ENCODE data around the gene EFNA2. TPM values are rescaled to one million over a fixed set of nuclear protein-coding genes. Genes with fewer than 3 reads are reported as not detected.
"Not testable (repeated sequence)": the region's sequence is repeated elsewhere in the genome, so short reads cannot be mapped to it uniquely, and the experiment has no call there.

EFNA2 gene
- total RNA-seq, 4 donors from 2014 or later, result not detected

DNA sequence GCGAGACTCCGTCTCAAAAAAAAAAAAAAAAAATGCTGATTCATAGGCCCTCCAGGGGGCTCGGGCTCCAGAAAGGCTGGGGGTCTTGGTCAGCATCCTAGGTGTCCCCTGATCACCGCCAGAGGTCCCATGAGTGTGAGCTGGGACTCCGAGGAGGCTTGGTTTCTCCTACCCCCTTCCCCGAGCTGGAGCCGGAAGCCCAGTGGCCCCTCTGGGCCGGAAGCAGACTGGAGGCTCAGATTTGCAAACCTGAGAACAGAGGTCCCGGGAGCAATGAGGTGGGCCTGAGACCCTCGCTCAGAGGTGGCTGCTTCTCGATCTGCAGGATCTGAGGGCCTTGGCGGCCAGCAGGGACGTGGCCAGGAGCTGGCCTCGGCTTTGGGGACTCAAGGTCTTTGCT, 41.5 kb downstream of the EFNA2 start:
- Histone ChIP-seq H3K36me3 (no peaks in the 10 kb centered on the region), H3K27ac (no peak overlapping the region), H3K9me3 (no peaks in the 10 kb centered on the region), H3K4me3 (no peak overlapping the region), H3K27me3 (peaks cover 0 to 59% (median 2%) of the 10 kb centered on the region in 4 donors), H3K4me1 (peaks cover 4 to 16% (median 11%) of the 10 kb centered on the region in 3 donors)
- DNase-seq, result no peak
- TF ChIP-seq POLR2A (IDR thresholded peaks at IDR 0.05), result no peak
- WGBS, 2 donors, result 74 to 79% methylated on average over 7 to 8 of the region's 14 CpGs
- intact Hi-C loops (cut with DNase I), result no loop called here

GRCh38 chr19:1332208-1332607, 46.5 kb downstream of the EFNA2 start:
- H3K27ac ChIP-seq; intact Hi-C loops (cut with DNase I); H3K4me3 ChIP-seq; H3K4me1 ChIP-seq; H3K9me3 ChIP-seq; H3K36me3 ChIP-seq; DNase-seq: not testable (repeated sequence)
- H3K27me3 ChIP-seq, result peaks cover 0 to 20% (median 0%) of the 10 kb centered on the region in 4 donors
- 73 to 82% methylated on average over 8 of the region's 8 CpGs for WGBS, 2 donors

GRCh38 chr19:1336079-1336684, 50.5 kb downstream of the EFNA2 start:
- DNase-seq, result no peak
- no peaks in the 10 kb centered on the region for H3K36me3 ChIP-seq
- TF ChIP-seq, protein P1, sequence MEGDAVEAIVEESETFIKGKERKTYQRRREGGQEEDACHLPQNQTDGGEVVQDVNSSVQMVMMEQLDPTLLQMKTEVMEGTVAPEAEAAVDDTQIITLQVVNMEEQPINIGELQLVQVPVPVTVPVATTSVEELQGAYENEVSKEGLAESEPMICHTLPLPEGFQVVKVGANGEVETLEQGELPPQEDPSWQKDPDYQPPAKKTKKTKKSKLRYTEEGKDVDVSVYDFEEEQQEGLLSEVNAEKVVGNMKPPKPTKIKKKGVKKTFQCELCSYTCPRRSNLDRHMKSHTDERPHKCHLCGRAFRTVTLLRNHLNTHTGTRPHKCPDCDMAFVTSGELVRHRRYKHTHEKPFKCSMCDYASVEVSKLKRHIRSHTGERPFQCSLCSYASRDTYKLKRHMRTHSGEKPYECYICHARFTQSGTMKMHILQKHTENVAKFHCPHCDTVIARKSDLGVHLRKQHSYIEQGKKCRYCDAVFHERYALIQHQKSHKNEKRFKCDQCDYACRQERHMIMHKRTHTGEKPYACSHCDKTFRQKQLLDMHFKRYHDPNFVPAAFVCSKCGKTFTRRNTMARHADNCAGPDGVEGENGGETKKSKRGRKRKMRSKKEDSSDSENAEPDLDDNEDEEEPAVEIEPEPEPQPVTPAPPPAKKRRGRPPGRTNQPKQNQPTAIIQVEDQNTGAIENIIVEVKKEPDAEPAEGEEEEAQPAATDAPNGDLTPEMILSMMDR (IDR thresholded peaks at IDR 0.05), result no peak
- TF ChIP-seq POLR2A (IDR thresholded peaks at IDR 0.05), result no peak
- 82 to 95% methylated on average over 12 to 14 of the region's 22 CpGs for WGBS, 2 donors
- H3K27me3 ChIP-seq, result peaks cover 0 to 14% (median 0%) of the 10 kb centered on the region in 4 donors
- no peak overlapping the region for H3K27ac ChIP-seq
- no peaks in the 10 kb centered on the region for H3K4me1 ChIP-seq
- intact Hi-C loops (cut with DNase I), result no loop called here
- no peaks in the 10 kb centered on the region for H3K9me3 ChIP-seq
- no peak overlapping the region for H3K4me3 ChIP-seq

GRCh38 chr19:1340681-1341469, 55.2 kb downstream of the EFNA2 start:
- intact Hi-C loops (cut with DNase I), result no loop called here
- WGBS, 2 donors, result 75 to 78% methylated on average over 9 to 17 of the region's 28 CpGs

DNA sequence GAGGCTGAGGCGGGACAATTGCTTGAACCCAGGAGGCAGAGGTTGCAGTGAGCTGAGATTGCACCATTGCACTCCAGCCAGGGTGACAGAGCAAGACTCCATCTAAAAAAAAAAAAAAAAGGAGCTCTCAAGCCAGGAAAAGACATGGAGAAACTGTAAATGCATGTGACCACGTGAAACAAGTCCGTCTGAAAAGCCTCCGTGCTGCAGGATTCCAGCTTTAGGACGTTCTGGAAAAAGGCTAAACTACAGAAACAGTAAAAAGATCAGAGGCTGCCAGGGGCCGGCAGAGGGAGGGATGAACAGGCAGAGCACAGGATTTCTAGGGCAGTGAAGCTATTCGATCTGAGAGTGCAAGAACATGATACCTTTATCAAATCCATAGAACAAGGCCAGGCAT, 57.4 kb downstream of the EFNA2 start:
- peaks cover 0 to under 1% (median 0%) of the 10 kb centered on the region in 4 donors for H3K27me3 ChIP-seq
- H3K27ac ChIP-seq, result no peak overlapping the region
- TF ChIP-seq, protein P1 (IDR thresholded peaks at IDR 0.05), result no peak
- no peak for TF ChIP-seq POLR2A (IDR thresholded peaks at IDR 0.05)
- H3K36me3 ChIP-seq, result no peaks in the 10 kb centered on the region
- no peak for DNase-seq
- intact Hi-C loops (cut with DNase I), result no loop called here
- 34 to 38% methylated on average over 7 of the region's 7 CpGs for WGBS, 2 donors
- H3K4me1 ChIP-seq, result no peaks in the 10 kb centered on the region
- no peak overlapping the region for H3K4me3 ChIP-seq
- H3K9me3 ChIP-seq, result no peaks in the 10 kb centered on the region

More at GRCh38 chr19:1340681-1341469, 55.2 kb downstream of the EFNA2 start:
- Histone ChIP-seq H3K9me3 (no peaks in the 10 kb centered on the region), H3K27ac (no peak overlapping the region), H3K36me3 (no peaks in the 10 kb centered on the region), H3K27me3 (peaks cover 0 to 4% (median 0%) of the 10 kb centered on the region in 4 donors), H3K4me3 (no peak overlapping the region), H3K4me1 (no peaks in the 10 kb centered on the region)
- no peak for DNase-seq
- no peak for TF ChIP-seq POLR2A (IDR thresholded peaks at IDR 0.05)
- TF ChIP-seq, protein P1 (IDR thresholded peaks at IDR 0.05), result no peak

DNA sequence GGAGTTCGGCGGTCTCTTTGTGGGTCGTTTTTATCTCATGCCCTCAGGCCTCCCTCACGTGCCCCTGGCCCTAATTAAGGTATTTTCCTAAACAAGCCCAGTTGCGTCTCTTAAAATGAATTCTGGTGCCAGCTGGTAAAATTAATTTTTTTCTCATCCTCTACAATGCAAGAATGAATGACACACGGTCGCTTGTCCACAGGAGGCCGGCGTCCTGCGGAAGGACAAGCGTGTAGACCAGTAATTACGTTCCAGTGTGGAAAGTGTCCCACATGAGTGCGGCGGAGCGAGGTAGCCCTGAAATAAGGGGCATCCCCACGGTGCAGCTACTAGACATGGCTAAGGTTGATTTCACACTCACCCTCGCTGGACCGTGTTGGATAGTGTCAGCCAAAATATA, 63.5 kb downstream of the EFNA2 start:
- intact Hi-C loops (cut with DNase I), result no loop called here
- Histone ChIP-seq H3K9me3 (no peaks in the 10 kb centered on the region), H3K36me3 (no peaks in the 10 kb centered on the region), H3K4me3 (no peak overlapping the region), H3K4me1 (peaks cover 0 to 8% (median 4%) of the 10 kb centered on the region in 3 donors), H3K27ac (no peak overlapping the region), H3K27me3 (no peaks in the 10 kb centered on the region)
- TF ChIP-seq POLR2A (IDR thresholded peaks at IDR 0.05), result no peak
- TF ChIP-seq, protein P1 (IDR thresholded peaks at IDR 0.05), result no peak
- DNase-seq, result no peak
- WGBS, 2 donors, result 74 to 87% methylated on average over 6 to 16 of the region's 18 CpGs

Measured in esophagus squamous epithelium (tissue), 5 donors.